PC-9 (cell line): ENCODE results near the gene SMG9. TPM values are rescaled to one million over a fixed set of nuclear protein-coding genes. Genes with fewer than 3 reads are reported as not detected.

ENCODE experiments used
- BruUV-seq: library from RNA; stranded (reverse); fragments of 400-500 nt; replicated peaks from 2 replicates; lab custom pipeline; 2021; lab: Mats Ljungman, UMichigan
- CTCF ChIA-PET: fragments of 300-600 bp; sonication (Branson Sonifier 250); formaldehyde crosslinking; loops from one replicate; lab custom pipeline; 2022; ENCODE audit warnings: antibody characterized with exemption; lab: Charles Lee
- POLR2A ChIA-PET: fragments of 300-600 bp; sonication (Branson Sonifier 250); formaldehyde crosslinking; loops from one replicate; lab custom pipeline; 2022; ENCODE audit warnings: antibody characterized with exemption; ENCODE audit not compliant: unreplicated experiment; lab: Charles Lee
- DNase-seq, 2 experiments: peaks; one replicate each; pipeline versions ENCODE4 v3.0.0 to v3.0.0-alpha.2; 2015 to 2022; ENCODE audit warnings: mixed read lengths in 1 of 2
- H2AFZ ChIP-seq: fragments of 200-600 bp; sonication (generic); 2 replicates; pipeline ENCODE4 v1.8.1; 2017; ENCODE audit warnings: antibody characterized with exemption
- H3F3A ChIP-seq: fragments of 200-600 bp; sonication (generic); 2 replicates; pipeline ENCODE4 v1.8.1; 2017; ENCODE audit warnings: antibody characterized with exemption, mild to moderate bottlenecking, low read depth; ENCODE audit not compliant: insufficient read depth
- H3K27ac ChIP-seq: fragments of 200-600 bp; sonication (generic); 2 replicates; pipeline ENCODE4 v1.6.1; 2016; ENCODE audit warnings: mixed run types
- H3K27me3 ChIP-seq: fragments of 200-600 bp; sonication (generic); 2 replicates; pipeline ENCODE4 v1.6.1; 2016; ENCODE audit warnings: low read depth, mixed run types; ENCODE audit not compliant: insufficient read depth
- H3K36me3 ChIP-seq: fragments of 200-600 bp; sonication (generic); 2 replicates; pipeline ENCODE4 v1.6.1; 2016; ENCODE audit warnings: low read depth, mixed run types
- H3K4me1 ChIP-seq: fragments of 200-600 bp; sonication (generic); replicated peaks from 2 replicates; pipeline ENCODE4 v1.6.1; 2016; ENCODE audit warnings: mixed run types; ENCODE audit not compliant: insufficient read depth
- H3K4me2 ChIP-seq: fragments of 200-600 bp; sonication (generic); 2 replicates; pipeline ENCODE4 v1.6.1; 2017; ENCODE audit warnings: mixed run types
- H3K4me3 ChIP-seq: fragments of 200-600 bp; sonication (generic); 2 replicates; pipeline ENCODE4 v1.6.1; 2016; ENCODE audit warnings: mixed run types
- H3K79me2 ChIP-seq: fragments of 200-600 bp; sonication (generic); 2 replicates; pipeline ENCODE4 v1.6.1; 2017; ENCODE audit warnings: low read depth, mixed run types
- H3K9me2 ChIP-seq: fragments of 200-600 bp; sonication (generic); 2 replicates; pipeline ENCODE4 v1.8.1; 2017; ENCODE audit warnings: mild to moderate bottlenecking; ENCODE audit not compliant: insufficient read depth
- H3K9me3 ChIP-seq: fragments of 200-600 bp; sonication (generic); 2 replicates; pipeline ENCODE4 v1.8.1; 2016; ENCODE audit warnings: low read depth; ENCODE audit not compliant: insufficient read depth
- H4K20me1 ChIP-seq: fragments of 200-600 bp; sonication (generic); 2 replicates; pipeline ENCODE4 v1.8.1; 2017; ENCODE audit not compliant: insufficient read depth
- EZH2 ChIP-seq: fragments of 200-600 bp; sonication (generic); IDR thresholded peaks from 2 replicates; pipeline ENCODE4 v1.8.0; 2017; ENCODE audit warnings: antibody characterized with exemption, low read depth
- intact Hi-C: fragments of 100-400 bp; cut with micrococcal nuclease; formaldehyde crosslinking; loops from one replicate; pipeline ENCODE4 v1.10.0; 2022; ENCODE audit not compliant: unreplicated experiment
- total RNA-seq: library from RNA; stranded (reverse); gene quantifications from 2 replicates; pipeline ENCODE4 v1.2.3, GENCODE V29; 2021
- TF ChIP-seq, protein P1 (sequence below): fragments of 200-600 bp; sonication (generic); conservative IDR thresholded peaks from 2 replicates; pipeline ENCODE4 v1.6.1; 2017; ENCODE audit warnings: mixed run types, antibody characterized with exemption, mild to moderate bottlenecking, moderate library complexity

Gene SMG9
- total RNA-seq, 1 experiment from 2014 or later: 76.8 TPM

DNA sequence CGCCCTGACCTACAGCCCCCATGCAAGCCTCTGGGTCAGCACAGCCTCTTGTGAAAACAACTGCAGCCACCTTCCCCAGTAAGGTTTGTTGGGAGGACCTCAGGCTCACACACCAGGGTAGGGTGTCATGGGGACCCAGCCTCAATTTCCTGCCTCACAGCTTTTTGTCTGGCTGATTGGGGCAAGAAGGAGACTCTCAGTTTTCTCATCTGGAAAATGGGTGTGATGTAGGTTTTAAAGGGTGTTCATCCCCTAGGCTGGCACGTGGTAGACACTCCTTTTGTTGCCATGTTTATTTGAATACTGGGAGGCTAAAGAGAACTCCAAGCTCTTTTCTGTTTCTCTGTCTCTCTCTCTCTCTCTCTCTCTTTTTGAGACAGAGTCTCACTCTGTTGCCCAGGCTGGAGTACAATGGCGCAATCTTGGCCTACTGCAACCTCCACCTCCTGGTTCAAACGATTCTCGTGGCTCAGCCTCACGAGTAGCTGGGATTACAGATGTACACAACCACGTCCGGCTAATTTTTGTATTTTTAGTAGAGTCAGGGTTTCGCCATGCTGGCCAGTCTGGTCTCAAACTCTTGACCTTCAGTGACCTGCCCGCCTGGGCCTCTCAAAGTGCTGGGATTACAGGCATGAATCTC, 66.6 kb downstream of the SMG9 start:
- no peaks in the 10 kb centered on the region; the same call in 1 of the 2 replicates for H4K20me1 ChIP-seq
- H2AFZ ChIP-seq: no peak overlapping the region
- H3K4me1 ChIP-seq: peaks cover 23% of the 10 kb centered on the region
- no TSS peak for BruUV-seq
- H3K9me3 ChIP-seq: peaks cover 6% of the 10 kb centered on the region; the same call in 1 of the 2 replicates
- CTCF ChIA-PET: interaction anchor here (0.6 kb wide), 1 partner anchor 241 kb away, joined by 4 read pairs; no protein-coding TSS in a partner anchor
- H3F3A ChIP-seq: peaks cover 18% of the 10 kb centered on the region
- POLR2A ChIA-PET: interaction anchor here (1.0 kb wide), 1 partner anchor 20 kb away, joined by 6 read pairs; no protein-coding TSS in a partner anchor
- H3K4me3 ChIP-seq: no peak overlapping the region
- no peak overlapping the region for H3K27ac ChIP-seq
- no peak for DNase-seq
- H3K4me2 ChIP-seq: peak overlapping the region; percentile 16
- no peaks in the 10 kb centered on the region for H3K27me3 ChIP-seq
- H3K9me2 ChIP-seq: no peaks in the 10 kb centered on the region
- TF ChIP-seq, protein P1, sequence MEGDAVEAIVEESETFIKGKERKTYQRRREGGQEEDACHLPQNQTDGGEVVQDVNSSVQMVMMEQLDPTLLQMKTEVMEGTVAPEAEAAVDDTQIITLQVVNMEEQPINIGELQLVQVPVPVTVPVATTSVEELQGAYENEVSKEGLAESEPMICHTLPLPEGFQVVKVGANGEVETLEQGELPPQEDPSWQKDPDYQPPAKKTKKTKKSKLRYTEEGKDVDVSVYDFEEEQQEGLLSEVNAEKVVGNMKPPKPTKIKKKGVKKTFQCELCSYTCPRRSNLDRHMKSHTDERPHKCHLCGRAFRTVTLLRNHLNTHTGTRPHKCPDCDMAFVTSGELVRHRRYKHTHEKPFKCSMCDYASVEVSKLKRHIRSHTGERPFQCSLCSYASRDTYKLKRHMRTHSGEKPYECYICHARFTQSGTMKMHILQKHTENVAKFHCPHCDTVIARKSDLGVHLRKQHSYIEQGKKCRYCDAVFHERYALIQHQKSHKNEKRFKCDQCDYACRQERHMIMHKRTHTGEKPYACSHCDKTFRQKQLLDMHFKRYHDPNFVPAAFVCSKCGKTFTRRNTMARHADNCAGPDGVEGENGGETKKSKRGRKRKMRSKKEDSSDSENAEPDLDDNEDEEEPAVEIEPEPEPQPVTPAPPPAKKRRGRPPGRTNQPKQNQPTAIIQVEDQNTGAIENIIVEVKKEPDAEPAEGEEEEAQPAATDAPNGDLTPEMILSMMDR: no peak
- no peak for TF ChIP-seq EZH2
- intact Hi-C loops: no loop called here
- no peaks in the 10 kb centered on the region for H3K79me2 ChIP-seq
- no peaks in the 10 kb centered on the region for H3K36me3 ChIP-seq

DNA sequence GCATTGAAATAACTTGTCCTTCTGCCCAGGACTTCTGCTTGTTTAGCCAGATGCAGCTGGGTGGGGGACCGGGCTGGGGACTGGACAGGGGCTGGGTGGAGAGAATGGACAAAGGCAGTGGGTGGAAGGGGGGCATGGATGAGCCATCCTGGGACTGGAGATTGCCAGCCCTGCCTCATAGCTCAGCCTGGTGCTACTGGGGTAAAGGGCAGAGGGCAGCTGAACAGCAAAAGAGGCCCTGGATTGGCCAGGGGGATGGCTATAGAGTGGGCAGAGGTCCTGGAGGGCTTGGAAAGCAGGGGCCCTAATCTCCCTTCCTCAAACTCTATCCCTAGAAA, 67.1 kb downstream of the SMG9 start:
- H3K36me3 ChIP-seq: no peaks in the 10 kb centered on the region
- no peak overlapping the region for H2AFZ ChIP-seq
- DNase-seq: peak in 1 of 2 experiments; percentile 39
- H4K20me1 ChIP-seq: no peaks in the 10 kb centered on the region; the same call in 1 of the 2 replicates
- CTCF ChIA-PET: interaction anchor here (0.6 to 1.4 kb wide), 3 partner anchors 19 to 241 kb away, joined by 4 to 5 read pairs (median 4); partner anchors contain the start of gene SMG9
- H3F3A ChIP-seq: peaks cover 18% of the 10 kb centered on the region
- H3K4me2 ChIP-seq: peak overlapping the region; percentile 16
- BruUV-seq: no TSS peak
- H3K4me3 ChIP-seq: no peak overlapping the region
- intact Hi-C loops: loop anchor here (1.0 to 2.0 kb wide), 3 partner anchors 12 to 19 kb away; no protein-coding TSS in a partner anchor
- H3K79me2 ChIP-seq: no peaks in the 10 kb centered on the region
- TF ChIP-seq EZH2: no peak
- TF ChIP-seq, protein P1: no peak
- POLR2A ChIA-PET: interaction anchor here (0.7 to 1.0 kb wide), 3 partner anchors 12 to 19 kb away, joined by 6 to 14 read pairs (median 9); partner anchors contain the start of gene PLAUR
- no peaks in the 10 kb centered on the region for H3K9me2 ChIP-seq
- peaks cover 6% of the 10 kb centered on the region; the same call in 1 of the 2 replicates for H3K9me3 ChIP-seq
- peak overlapping the region; percentile 31 for H3K27ac ChIP-seq
- peaks cover 23% of the 10 kb centered on the region for H3K4me1 ChIP-seq
- no peaks in the 10 kb centered on the region for H3K27me3 ChIP-seq

DNA sequence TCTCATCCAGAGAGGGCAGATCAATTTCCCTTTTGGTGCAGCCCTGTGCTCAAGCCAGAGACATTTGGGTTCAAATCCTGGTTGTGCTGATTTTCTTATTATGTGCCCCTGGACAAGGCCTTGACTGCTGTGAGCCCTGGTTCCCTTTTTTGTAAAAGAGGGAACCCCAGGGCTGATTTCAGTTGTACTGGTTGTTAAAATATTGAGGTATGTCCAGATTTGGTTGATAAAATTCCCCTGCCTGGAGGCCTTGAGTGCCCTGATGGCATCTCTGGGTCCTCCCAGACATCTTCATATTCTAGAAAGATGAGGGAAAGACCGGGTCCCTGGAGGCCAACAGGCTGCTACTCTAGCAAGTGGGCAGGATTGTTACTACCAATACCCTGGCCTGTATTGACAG, 70.4 kb downstream of the SMG9 start:
- intact Hi-C loops: no loop called here
- no peak overlapping the region for H3K4me3 ChIP-seq
- no TSS peak for BruUV-seq
- H3F3A ChIP-seq: peaks cover 18% of the 10 kb centered on the region
- no peak overlapping the region for H3K27ac ChIP-seq
- TF ChIP-seq, protein P1: no peak
- TF ChIP-seq EZH2: no peak
- no peak overlapping the region for H3K4me2 ChIP-seq
- no peaks in the 10 kb centered on the region for H3K9me2 ChIP-seq
- H3K9me3 ChIP-seq: no peaks in the 10 kb centered on the region
- DNase-seq: no peak
- no peaks in the 10 kb centered on the region for H3K36me3 ChIP-seq
- POLR2A ChIA-PET: no interaction called here
- no peaks in the 10 kb centered on the region for H3K79me2 ChIP-seq
- CTCF ChIA-PET: interaction anchor here (0.6 kb wide), 1 partner anchor 1385 kb away, joined by 6 read pairs; no protein-coding TSS in a partner anchor
- H3K4me1 ChIP-seq: peaks cover 23% of the 10 kb centered on the region
- H3K27me3 ChIP-seq: no peaks in the 10 kb centered on the region
- H4K20me1 ChIP-seq: no peaks in the 10 kb centered on the region; the same call in 1 of the 2 replicates
- no peak overlapping the region for H2AFZ ChIP-seq
